B cell (primary cell): ENCODE results near the gene VAPB.
"Not testable (repeated sequence)": the region's sequence is repeated elsewhere in the genome, so short reads cannot be mapped to it uniquely, and the experiment has no call there.

Experiments used
- CTCF ChIP-seq: fragments of 200-600 bp; IDR thresholded peaks from one replicate; pipeline ENCODE4 v1.8.0; 2022; ENCODE audit warnings: antibody characterized with exemption, mild to moderate bottlenecking
- EZH2 ChIP-seq: IDR thresholded peaks from 2 replicates; pipeline ENCODE4 v1.6.1; 2012; ENCODE audit warnings: borderline replicate concordance, low read depth, mild to moderate bottlenecking, moderate library complexity, low read length; ENCODE audit not compliant: insufficient read depth, poor library complexity, severe bottlenecking

- TF ChIP-seq CTCF, EZH2: not testable (repeated sequence)
Observed at GRCh38 chr20:58414216-58414615, 25.2 kb downstream of the VAPB start.
